ENCODE results near the gene LDHAL6A. TPM values are rescaled to one million over a fixed set of nuclear protein-coding genes. Genes with fewer than 3 reads are reported as not detected.

Gene LDHAL6A
- total RNA-seq, 1 experiment from 2014 or later, result 0.59 TPM

DNA sequence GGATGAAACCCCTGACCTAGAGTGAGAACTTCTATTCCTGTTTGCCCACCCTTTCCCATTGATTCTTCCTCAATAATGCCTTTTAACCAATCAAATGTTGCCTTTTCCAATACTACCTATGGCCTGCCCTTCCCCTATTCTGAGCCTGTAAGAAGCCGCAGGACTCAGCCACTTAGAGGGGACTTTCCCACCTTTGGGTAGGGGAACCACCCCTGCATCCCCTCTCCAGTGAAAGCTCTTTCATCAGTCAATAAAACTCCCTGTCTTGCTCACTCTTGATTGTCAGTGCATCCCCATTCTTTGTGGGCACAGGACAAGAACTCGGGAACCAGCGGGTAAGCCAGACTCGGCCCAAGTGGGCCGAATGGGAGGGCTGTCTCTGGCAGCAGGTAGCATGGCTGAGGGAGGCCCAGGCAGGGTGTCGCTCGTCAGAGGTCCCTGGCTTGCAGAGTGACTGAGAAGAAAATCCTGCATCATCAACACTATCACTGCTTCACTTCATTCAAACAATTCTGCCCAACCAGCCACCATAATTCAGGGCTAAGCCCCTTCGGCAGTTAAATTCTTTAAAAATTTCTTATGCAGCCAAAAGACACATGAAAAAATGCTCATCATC, 30.4 kb downstream of the LDHAL6A start:
- H3K4me3 ChIP-seq (ENCODE audit: low read depth, low read length), result no peak overlapping the region
- H3K9me3 ChIP-seq, result no peaks in the 10 kb centered on the region
- H3K36me3 Mint-ChIP-seq (ENCODE audit: insufficient read depth, unreplicated experiment), result peaks cover 66% of the 10 kb centered on the region
- no peak overlapping the region for H3K27ac Mint-ChIP-seq (ENCODE audit: unreplicated experiment)
- no peak for DNase-seq
- TF ChIP-seq, protein P1, sequence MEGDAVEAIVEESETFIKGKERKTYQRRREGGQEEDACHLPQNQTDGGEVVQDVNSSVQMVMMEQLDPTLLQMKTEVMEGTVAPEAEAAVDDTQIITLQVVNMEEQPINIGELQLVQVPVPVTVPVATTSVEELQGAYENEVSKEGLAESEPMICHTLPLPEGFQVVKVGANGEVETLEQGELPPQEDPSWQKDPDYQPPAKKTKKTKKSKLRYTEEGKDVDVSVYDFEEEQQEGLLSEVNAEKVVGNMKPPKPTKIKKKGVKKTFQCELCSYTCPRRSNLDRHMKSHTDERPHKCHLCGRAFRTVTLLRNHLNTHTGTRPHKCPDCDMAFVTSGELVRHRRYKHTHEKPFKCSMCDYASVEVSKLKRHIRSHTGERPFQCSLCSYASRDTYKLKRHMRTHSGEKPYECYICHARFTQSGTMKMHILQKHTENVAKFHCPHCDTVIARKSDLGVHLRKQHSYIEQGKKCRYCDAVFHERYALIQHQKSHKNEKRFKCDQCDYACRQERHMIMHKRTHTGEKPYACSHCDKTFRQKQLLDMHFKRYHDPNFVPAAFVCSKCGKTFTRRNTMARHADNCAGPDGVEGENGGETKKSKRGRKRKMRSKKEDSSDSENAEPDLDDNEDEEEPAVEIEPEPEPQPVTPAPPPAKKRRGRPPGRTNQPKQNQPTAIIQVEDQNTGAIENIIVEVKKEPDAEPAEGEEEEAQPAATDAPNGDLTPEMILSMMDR (IDR thresholded peaks at IDR 0.05; ENCODE audit: insufficient read depth in 1 of 2, low read depth in 1 of 2, low read length in 1 of 2, severe bottlenecking in 1 of 2, unreplicated experiment in 1 of 2), result no peak
- ChIA-PET POLR2A (no interaction called here), CTCF (no interaction called here)
- no peaks in the 10 kb centered on the region for H3K27me3 ChIP-seq (replicated peaks; ENCODE audit: control insufficient read depth, insufficient read depth, low read length)
- no peak overlapping the region for H3K4me3 Mint-ChIP-seq (ENCODE audit: unreplicated experiment)
- BruUV-seq (replicated peaks), result no TSS peak
- no peaks in the 10 kb centered on the region for H3K4me1 Mint-ChIP-seq (ENCODE audit: low read depth, unreplicated experiment)
- H3K9me3 Mint-ChIP-seq (ENCODE audit: unreplicated experiment), result no peaks in the 10 kb centered on the region
- no peaks in the 10 kb centered on the region; the same call in none of the 2 replicates for H3K36me3 ChIP-seq (ENCODE audit: control insufficient read depth, insufficient read depth, low read length)
- intact Hi-C loops (cut with micrococcal nuclease; ENCODE audit: unreplicated experiment), result no loop called here
- H3K4me1 ChIP-seq, result peaks cover 3% of the 10 kb centered on the region; the same call in 1 of the 2 replicates
- no peaks in the 10 kb centered on the region for H3K27me3 Mint-ChIP-seq (ENCODE audit: insufficient read depth, unreplicated experiment)

DNA sequence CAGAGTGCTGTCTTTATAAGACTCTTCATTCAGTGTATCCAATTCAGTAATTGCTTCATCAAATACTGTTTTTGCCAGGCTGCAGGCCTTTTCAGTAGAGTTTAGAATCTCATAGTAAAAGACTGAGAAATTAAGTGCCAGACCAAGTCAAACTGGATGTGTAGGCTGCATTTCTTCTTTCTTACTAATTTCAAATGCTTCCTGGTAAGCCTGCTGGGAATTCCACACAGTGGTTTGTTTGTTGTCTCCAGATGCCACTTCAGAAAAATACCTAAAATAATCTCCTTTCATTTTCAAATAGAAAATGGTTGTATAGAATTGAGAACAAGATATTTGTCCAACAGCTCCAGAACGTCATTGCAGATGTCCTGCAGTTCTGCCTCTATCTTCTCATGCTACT, 34.7 kb downstream of the LDHAL6A start:
- H3K4me1 Mint-ChIP-seq (ENCODE audit: low read depth, unreplicated experiment), result no peaks in the 10 kb centered on the region
- POLR2A ChIA-PET, result no interaction called here
- DNase-seq, result no peak
- no peak overlapping the region for H3K4me3 Mint-ChIP-seq (ENCODE audit: unreplicated experiment)
- H3K9me3 Mint-ChIP-seq (ENCODE audit: unreplicated experiment), result no peaks in the 10 kb centered on the region
- Histone ChIP-seq H3K4me1 (peaks cover 16% of the 10 kb centered on the region; the same call in 1 of the 2 replicates), H3K36me3 (ENCODE audit: control insufficient read depth, insufficient read depth, low read length) (no peaks in the 10 kb centered on the region; the same call in none of the 2 replicates), H3K4me3 (ENCODE audit: low read depth, low read length) (no peak overlapping the region), H3K9me3 (no peaks in the 10 kb centered on the region), H3K27me3 (replicated peaks; ENCODE audit: control insufficient read depth, insufficient read depth, low read length) (no peaks in the 10 kb centered on the region)
- BruUV-seq (replicated peaks), result no TSS peak
- peaks cover 35% of the 10 kb centered on the region for H3K36me3 Mint-ChIP-seq (ENCODE audit: insufficient read depth, unreplicated experiment)
- no peaks in the 10 kb centered on the region for H3K27me3 Mint-ChIP-seq (ENCODE audit: insufficient read depth, unreplicated experiment)
- CTCF ChIA-PET, result interaction anchor here (1.3 kb wide), 1 partner anchor 80 kb away, joined by 3 read pairs; no protein-coding TSS in a partner anchor
- intact Hi-C loops (cut with micrococcal nuclease; ENCODE audit: unreplicated experiment), result no loop called here
- no peak overlapping the region for H3K27ac Mint-ChIP-seq (ENCODE audit: unreplicated experiment)
- TF ChIP-seq, protein P1 (IDR thresholded peaks at IDR 0.05; ENCODE audit: insufficient read depth in 1 of 2, low read depth in 1 of 2, low read length in 1 of 2, severe bottlenecking in 1 of 2, unreplicated experiment in 1 of 2), result no peak

DNA sequence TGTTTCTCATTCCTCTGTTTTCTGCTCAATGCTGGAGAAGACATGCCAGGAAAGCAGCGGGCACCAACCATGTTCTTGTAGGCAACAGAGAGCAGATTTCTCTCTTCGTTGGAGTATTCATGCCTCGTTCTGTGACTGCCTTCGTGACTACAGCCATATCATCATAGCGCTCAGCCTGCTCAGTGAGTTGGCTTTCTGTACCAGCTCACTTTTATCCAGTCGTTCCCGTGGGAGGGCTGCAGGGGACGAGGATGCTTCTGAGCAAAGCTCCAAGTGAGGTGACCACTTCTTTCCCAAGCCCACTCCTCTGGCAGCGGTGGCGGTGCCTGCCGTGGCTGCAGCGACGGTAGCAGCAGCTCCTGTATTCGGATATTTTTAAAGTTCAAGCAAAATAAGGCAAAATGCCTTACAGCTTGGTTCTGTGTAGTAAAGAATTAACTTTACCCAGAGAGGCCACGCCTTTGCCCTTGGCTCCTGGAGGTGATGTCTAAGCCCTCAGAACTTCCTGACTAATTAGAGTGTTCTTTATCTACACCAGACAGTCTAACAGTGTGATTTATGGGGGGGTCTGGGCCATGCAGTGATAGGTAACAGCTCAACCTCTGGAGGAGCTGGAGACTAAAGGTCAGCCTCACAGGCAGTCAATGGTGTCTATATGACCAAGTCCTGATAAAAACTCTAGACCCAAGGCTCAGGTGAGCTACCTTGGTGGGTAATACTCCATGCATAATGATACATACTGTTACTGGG, 35.3 kb downstream of the LDHAL6A start:
- CTCF ChIA-PET, result interaction anchor here (0.6 to 1.3 kb wide), 3 partner anchors 14 to 376 kb away, joined by 3 read pairs; no protein-coding TSS in a partner anchor

More for the DNA sequence above, 35.3 kb downstream of the LDHAL6A start:
- Histone ChIP-seq H3K27me3 (replicated peaks; ENCODE audit: control insufficient read depth, insufficient read depth, low read length) (no peaks in the 10 kb centered on the region), H3K4me1 (peaks cover 16% of the 10 kb centered on the region; the same call in 1 of the 2 replicates), H3K9me3 (no peaks in the 10 kb centered on the region), H3K4me3 (ENCODE audit: low read depth, low read length) (no peak overlapping the region), H3K36me3 (ENCODE audit: control insufficient read depth, insufficient read depth, low read length) (no peaks in the 10 kb centered on the region; the same call in none of the 2 replicates)
- TF ChIP-seq, protein P1 (IDR thresholded peaks at IDR 0.05; ENCODE audit: insufficient read depth in 1 of 2, low read depth in 1 of 2, low read length in 1 of 2, severe bottlenecking in 1 of 2, unreplicated experiment in 1 of 2), result no peak
- POLR2A ChIA-PET, result interaction anchor here (1.1 kb wide), 1 partner anchor 35 kb away, joined by 3 read pairs; no protein-coding TSS in a partner anchor
- no peaks in the 10 kb centered on the region for H3K27me3 Mint-ChIP-seq (ENCODE audit: insufficient read depth, unreplicated experiment)
- no TSS peak for BruUV-seq (replicated peaks)
- H3K4me1 Mint-ChIP-seq (ENCODE audit: low read depth, unreplicated experiment), result no peaks in the 10 kb centered on the region
- peak; percentile 12 to 66 for DNase-seq
- intact Hi-C loops (cut with micrococcal nuclease; ENCODE audit: unreplicated experiment), result no loop called here
- peaks cover 33% of the 10 kb centered on the region for H3K36me3 Mint-ChIP-seq (ENCODE audit: insufficient read depth, unreplicated experiment)
- H3K4me3 Mint-ChIP-seq (ENCODE audit: unreplicated experiment), result no peak overlapping the region
- no peaks in the 10 kb centered on the region for H3K9me3 Mint-ChIP-seq (ENCODE audit: unreplicated experiment)
- no peak overlapping the region for H3K27ac Mint-ChIP-seq (ENCODE audit: unreplicated experiment)
